ENCODE measurements around the gene ZNF324. TPM values are rescaled to one million over a fixed set of nuclear protein-coding genes. Genes with fewer than 3 reads are reported as not detected.

ZNF324 gene
- total and polyA plus RNA-seq, 11 donors = 2.5 to 10.1 (median 5.3) TPM

DNA sequence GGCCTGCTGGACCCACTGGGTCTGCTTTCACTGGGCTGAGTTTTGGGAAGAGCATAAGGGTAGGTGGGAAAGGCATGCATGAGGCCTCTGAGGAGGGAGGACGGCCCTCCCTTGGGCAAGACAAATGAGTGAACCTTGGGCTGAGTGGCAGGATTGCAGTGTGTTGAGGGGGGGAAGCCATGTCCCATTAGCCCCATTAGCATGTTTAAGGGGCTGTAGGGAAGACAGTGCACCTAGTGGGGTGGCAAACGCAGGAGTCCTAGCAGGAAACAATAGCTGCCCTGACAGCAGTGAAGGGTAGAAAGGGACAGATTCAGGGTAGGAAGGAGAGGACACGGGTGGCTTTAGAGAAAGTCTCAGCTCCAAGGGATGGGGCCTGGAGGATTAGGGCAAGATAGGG lies 55.8 kb downstream of the ZNF324 start:
- intact Hi-C loops (cut with DNase I) = no loop called here
- Histone ChIP-seq H3K9me3 (no peaks in the 10 kb centered on the region), H3K36me3 (no peaks in the 10 kb centered on the region), H3K4me3 (no peak overlapping the region), H3K27ac (no peak overlapping the region), H3K27me3 (no peaks in the 10 kb centered on the region), H3K4me1 (peaks cover 7 to 26% (median 17%) of the 10 kb centered on the region in 12 donors)
- no peak for DNase-seq
- WGBS, 4 donors = 73 to 85% (median 82%) methylated on average over 3 of the region's 3 CpGs
- TF ChIP-seq POLR2A (IDR thresholded peaks at IDR 0.05) = no peak
- TF ChIP-seq, protein P1, sequence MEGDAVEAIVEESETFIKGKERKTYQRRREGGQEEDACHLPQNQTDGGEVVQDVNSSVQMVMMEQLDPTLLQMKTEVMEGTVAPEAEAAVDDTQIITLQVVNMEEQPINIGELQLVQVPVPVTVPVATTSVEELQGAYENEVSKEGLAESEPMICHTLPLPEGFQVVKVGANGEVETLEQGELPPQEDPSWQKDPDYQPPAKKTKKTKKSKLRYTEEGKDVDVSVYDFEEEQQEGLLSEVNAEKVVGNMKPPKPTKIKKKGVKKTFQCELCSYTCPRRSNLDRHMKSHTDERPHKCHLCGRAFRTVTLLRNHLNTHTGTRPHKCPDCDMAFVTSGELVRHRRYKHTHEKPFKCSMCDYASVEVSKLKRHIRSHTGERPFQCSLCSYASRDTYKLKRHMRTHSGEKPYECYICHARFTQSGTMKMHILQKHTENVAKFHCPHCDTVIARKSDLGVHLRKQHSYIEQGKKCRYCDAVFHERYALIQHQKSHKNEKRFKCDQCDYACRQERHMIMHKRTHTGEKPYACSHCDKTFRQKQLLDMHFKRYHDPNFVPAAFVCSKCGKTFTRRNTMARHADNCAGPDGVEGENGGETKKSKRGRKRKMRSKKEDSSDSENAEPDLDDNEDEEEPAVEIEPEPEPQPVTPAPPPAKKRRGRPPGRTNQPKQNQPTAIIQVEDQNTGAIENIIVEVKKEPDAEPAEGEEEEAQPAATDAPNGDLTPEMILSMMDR (IDR thresholded peaks at IDR 0.05) = no peak
- ATAC-seq = no peak

Other genes with a start within 250 kb of the ZNF324 start
- gene ZNF544, start 238.2 kb upstream of the ZNF324 start, total RNA-seq = 10 to 100 TPM; 20.8 to 38.7 (median 22.1) TPM
- 10 to 100 TPM; 24.5 to 29.4 TPM for gene ZNF544, start 238.2 kb upstream of the ZNF324 start, polyA plus RNA-seq
- 1 to 10 TPM; 4.0 to 7.8 (median 5.5) TPM for gene ZNF8, start 188.1 kb upstream of the ZNF324 start, total RNA-seq
- gene ZNF8, start 188.1 kb upstream of the ZNF324 start, polyA plus RNA-seq = 1 to 10 TPM; 2.6 to 3.3 TPM
- 10 to 100 TPM; 12.8 to 39.2 (median 20.3) TPM for gene ERVK3-1, start 161.7 kb upstream of the ZNF324 start, total RNA-seq
- 10 to 100 TPM; 24.6 to 61.1 TPM for gene ERVK3-1, start 161.7 kb upstream of the ZNF324 start, polyA plus RNA-seq
- gene ZSCAN22, start 140.1 kb upstream of the ZNF324 start, total RNA-seq = 1 to 10 TPM; 1.1 to 3.1 (median 2.0) TPM
- 1 to 10 TPM in 1 of 2 donors, under 1 TPM in 1; 0.65 to 1.5 TPM for gene ZSCAN22, start 140.1 kb upstream of the ZNF324 start, polyA plus RNA-seq
- 1 to 10 TPM in 7 of 9 donors, under 1 TPM in 2; 0.23 to 6.6 (median 3.0) TPM for gene A1BG, start 113.6 kb upstream of the ZNF324 start, total RNA-seq
- gene A1BG, start 113.6 kb upstream of the ZNF324 start, polyA plus RNA-seq = 1 to 10 TPM; 4.4 to 4.6 TPM
- gene ZNF497, start 104.3 kb upstream of the ZNF324 start, total RNA-seq = 1 to 10 TPM in 1 of 9 donors, under 1 TPM in 8; 0.18 to 1.1 (median 0.46) TPM
- under 1 TPM; 0.08 to 0.28 TPM for gene ZNF497, start 104.3 kb upstream of the ZNF324 start, polyA plus RNA-seq
- under 1 TPM in 7 of 9 donors, not detected in 2; 0.17 to 0.75 (median 0.63) TPM for gene ZNF837, start 86.0 kb upstream of the ZNF324 start, total RNA-seq
- under 1 TPM; 0.24 to 0.57 TPM for gene ZNF837, start 86.0 kb upstream of the ZNF324 start, polyA plus RNA-seq
- 100 to 1,000 TPM; 346 to 753 (median 485) TPM for gene RPS5, start 79.8 kb upstream of the ZNF324 start, total RNA-seq
- gene RPS5, start 79.8 kb upstream of the ZNF324 start, polyA plus RNA-seq = 1,000 to 10,000 TPM in 1 of 2 donors, 100 to 1,000 TPM in 1; 417 to 1,718 TPM
- not detected for gene RNF225, start 71.4 kb upstream of the ZNF324 start, total RNA-seq
- not detected for gene RNF225, start 71.4 kb upstream of the ZNF324 start, polyA plus RNA-seq
- 10 to 100 TPM; 12.7 to 21.6 (median 16.9) TPM for gene ZNF584, start 58.4 kb upstream of the ZNF324 start, total RNA-seq
- 10 to 100 TPM in 1 of 2 donors, 1 to 10 TPM in 1; 6.1 to 31.4 TPM for gene ZNF584, start 58.4 kb upstream of the ZNF324 start, polyA plus RNA-seq
- 1 to 10 TPM; 3.1 to 6.7 (median 5.2) TPM for gene ZNF132, start 26.9 kb upstream of the ZNF324 start, total RNA-seq
- 1 to 10 TPM; 1.7 to 1.8 TPM for gene ZNF132, start 26.9 kb upstream of the ZNF324 start, polyA plus RNA-seq
- gene ZNF324B, start 15.5 kb upstream of the ZNF324 start, total RNA-seq = 1 to 10 TPM; 2.3 to 5.1 (median 4.5) TPM
- gene ZNF324B, start 15.5 kb upstream of the ZNF324 start, polyA plus RNA-seq = 1 to 10 TPM; 1.4 to 3.1 TPM
- gene ZNF446, start 9.3 kb downstream of the ZNF324 start, total RNA-seq = 1 to 10 TPM; 4.3 to 9.3 (median 6.0) TPM
- gene ZNF446, start 9.3 kb downstream of the ZNF324 start, polyA plus RNA-seq = 1 to 10 TPM; 6.7 to 7.0 TPM
- gene SLC27A5, start 44.9 kb downstream of the ZNF324 start, total RNA-seq = 1 to 10 TPM; 1.8 to 5.0 (median 3.6) TPM
- 1 to 10 TPM; 5.9 to 9.1 TPM for gene SLC27A5, start 44.9 kb downstream of the ZNF324 start, polyA plus RNA-seq
- 10 to 100 TPM in 8 of 9 donors, 1 to 10 TPM in 1; 9.0 to 13.4 (median 10.5) TPM for gene ZBTB45, start 52.7 kb downstream of the ZNF324 start, total RNA-seq
- 1 to 10 TPM; 6.9 to 9.2 TPM for gene ZBTB45, start 52.7 kb downstream of the ZNF324 start, polyA plus RNA-seq
- gene TRIM28, start 77.0 kb downstream of the ZNF324 start, total RNA-seq = 100 to 1,000 TPM; 122 to 265 (median 163) TPM
- gene TRIM28, start 77.0 kb downstream of the ZNF324 start, polyA plus RNA-seq = 100 to 1,000 TPM in 1 of 2 donors, 10 to 100 TPM in 1; 88.0 to 160 TPM
- gene CHMP2A, start 88.0 kb downstream of the ZNF324 start, total RNA-seq = 100 to 1,000 TPM; 113 to 155 (median 129) TPM
- gene CHMP2A, start 88.0 kb downstream of the ZNF324 start, polyA plus RNA-seq = 100 to 1,000 TPM; 192 to 266 TPM
- 100 to 1,000 TPM in 6 of 9 donors, 10 to 100 TPM in 3; 35.3 to 139 (median 115) TPM for gene UBE2M, start 91.5 kb downstream of the ZNF324 start, total RNA-seq
- 100 to 1,000 TPM in 1 of 2 donors, 10 to 100 TPM in 1; 64.7 to 114 TPM for gene UBE2M, start 91.5 kb downstream of the ZNF324 start, polyA plus RNA-seq
- gene MZF1, start 106.3 kb downstream of the ZNF324 start, total RNA-seq = 10 to 100 TPM in 2 of 9 donors, 1 to 10 TPM in 7; 7.5 to 12.0 (median 9.1) TPM
- 10 to 100 TPM in 1 of 2 donors, 1 to 10 TPM in 1; 6.2 to 12.5 TPM for gene MZF1, start 106.3 kb downstream of the ZNF324 start, polyA plus RNA-seq